HG03060 (cell line): Measurements from ENCODE around the gene SULT1C2.

Experiments
- ATAC-seq: cut with Tn5 transposase; IDR thresholded peaks from one replicate; pipeline ENCODE4 v1.9.1; 2021; ENCODE audit warnings: low read depth, moderate number of reproducible peaks; ENCODE audit not compliant: unreplicated experiment

Gene SULT1C2

GRCh38 chr2:108287169-108287568 lies 1.5 kb upstream of the SULT1C2 start:
- no peak for ATAC-seq

DNA sequence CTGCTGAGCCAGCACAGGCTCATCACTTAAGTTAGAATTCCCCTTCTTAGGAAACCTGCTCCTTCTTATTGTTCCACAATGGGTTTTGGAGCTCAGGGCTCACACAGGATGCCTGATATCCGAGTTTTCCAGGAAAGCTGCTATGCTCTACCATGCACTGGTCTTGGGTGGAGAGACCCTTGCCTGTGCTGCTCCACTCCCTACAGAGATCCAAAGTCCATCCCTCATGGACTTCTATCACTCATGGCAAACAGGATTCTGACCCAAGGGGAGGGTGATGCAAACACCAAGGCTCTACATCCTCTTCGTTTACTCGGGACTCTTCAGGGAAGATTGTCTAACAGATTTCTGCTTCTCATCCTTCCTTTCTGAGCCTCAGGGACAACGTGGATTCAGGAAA lies 5.2 kb downstream of the SULT1C2 start:
- no peak for ATAC-seq

DNA sequence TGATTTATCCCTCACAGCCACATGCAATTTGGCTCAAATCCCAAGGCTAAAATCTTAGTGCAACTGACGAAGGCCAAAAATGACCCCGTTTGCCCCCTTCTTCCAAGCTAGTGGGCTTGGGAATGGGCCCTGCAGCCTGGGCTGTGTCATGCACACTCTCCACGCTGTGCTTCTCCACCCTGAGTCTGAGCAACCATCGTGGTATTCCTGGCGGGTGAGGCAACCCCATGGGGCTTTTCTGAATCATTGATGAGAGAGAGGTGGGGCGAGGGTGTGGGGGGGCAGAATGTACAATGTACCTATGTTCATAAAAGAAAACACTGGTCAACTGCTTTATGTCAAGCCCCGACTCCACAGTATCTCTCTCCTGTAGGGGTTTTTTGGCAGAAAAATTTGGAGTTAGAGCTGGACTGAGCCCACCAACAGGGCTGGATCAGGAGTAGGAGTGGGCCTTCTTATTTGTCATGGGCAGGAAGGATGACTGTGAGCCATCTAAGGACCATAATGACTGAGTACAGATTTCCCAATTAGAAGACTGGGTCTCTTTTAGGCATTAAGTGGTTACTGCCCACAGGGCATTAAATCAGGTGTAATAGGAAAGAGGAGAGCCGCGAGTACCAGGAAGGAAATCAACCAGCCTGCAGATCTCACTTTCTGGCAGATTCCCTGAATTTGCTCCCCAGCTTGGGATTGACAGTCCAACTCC lies 8.9 kb downstream of the SULT1C2 start:
- ATAC-seq: no peak

DNA sequence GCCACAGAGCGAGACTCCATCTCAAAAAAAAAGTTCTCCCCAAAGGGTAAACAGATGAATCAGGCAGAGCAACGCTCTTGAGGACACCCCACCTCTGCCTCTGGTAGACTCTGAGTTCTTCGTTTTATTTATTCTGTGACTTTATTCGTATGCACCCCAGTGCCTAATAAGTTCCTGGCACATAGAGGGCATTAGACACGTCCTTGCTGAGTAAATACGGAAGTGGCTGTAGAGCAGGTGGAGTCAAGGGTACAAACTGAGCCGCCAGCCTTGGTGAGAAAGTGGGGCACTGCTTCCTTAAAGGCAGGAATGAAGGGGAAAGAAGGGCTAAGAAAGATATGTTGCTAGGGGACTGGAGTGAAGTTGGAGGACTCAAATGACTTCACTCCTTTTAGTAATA lies 12.9 kb downstream of the SULT1C2 start:
- ATAC-seq: no peak

DNA sequence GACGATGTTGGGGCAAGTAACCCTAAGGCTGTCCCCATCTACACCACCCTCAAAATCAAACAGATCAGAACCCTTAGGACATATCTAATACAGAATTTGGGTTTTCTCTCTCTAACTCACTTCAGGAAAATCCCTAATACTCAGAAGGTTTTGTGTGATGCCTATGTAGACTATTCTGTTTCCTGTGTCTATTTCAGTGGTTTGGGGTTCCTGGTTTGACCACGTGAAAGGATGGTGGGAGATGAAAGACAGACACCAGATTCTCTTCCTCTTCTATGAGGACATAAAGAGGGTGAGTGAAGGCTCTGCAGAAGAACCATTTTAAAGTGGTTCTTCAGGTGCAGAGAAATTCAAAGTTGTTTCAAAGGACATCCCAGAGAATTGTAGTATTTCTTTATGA lies 16.3 kb downstream of the SULT1C2 start:
- peak; percentile 60 for ATAC-seq

GRCh38 chr2:108305901-108306300 lies 17.2 kb downstream of the SULT1C2 start:
- no peak for ATAC-seq

DNA sequence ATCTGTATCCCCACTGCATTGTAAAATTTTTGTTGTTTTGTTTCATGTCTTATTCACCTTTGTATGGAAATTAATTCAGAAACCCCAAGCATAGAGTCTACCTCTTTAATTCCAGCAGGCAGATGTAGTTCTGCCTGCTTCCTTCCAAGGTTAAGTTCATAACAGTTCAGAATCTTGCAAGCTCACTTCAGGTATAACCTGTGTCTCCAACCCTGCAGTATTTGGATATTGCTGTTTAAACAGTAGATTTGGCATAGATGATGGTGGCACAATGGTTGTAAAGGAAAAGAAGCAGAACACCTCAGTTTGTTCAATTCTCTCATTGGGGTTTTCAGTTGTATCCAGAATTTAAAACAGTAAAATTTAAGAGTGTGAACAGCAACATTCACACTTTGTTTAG lies 21.2 kb downstream of the SULT1C2 start:
- no peak for ATAC-seq

- ATAC-seq: no peak
Measured at GRCh38 chr2:108314586-108315296, 26.0 kb downstream of the SULT1C2 start.

DNA sequence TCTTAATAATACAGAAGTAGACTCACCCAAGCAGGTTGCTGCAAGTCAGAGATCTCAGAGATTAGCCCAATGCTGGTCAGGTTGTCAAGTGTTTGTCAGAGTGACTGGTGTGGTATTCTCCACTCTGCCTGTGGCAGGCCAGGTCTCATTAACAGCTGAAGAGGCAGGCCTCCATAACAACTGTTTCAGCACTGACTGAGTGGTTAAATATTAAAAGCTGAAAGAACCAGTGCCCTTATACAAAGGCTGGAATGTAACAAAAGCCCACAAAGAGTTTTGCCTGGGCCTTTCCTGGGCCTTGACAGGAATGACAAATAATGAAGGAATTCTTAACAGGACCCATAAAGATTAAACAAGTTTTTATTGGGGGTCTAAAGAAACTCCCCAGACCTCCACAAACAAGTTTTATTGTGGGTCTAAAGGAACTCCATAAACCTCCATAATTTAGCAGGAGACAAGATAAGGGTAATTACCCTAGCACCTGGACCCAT lies 26.8 kb downstream of the SULT1C2 start:
- no peak for ATAC-seq

GRCh38 chr2:108316033-108316432 lies 27.3 kb downstream of the SULT1C2 start:
- no peak for ATAC-seq

GRCh38 chr2:108316461-108317258 lies 28.0 kb downstream of the SULT1C2 start:
- ATAC-seq: no peak

GRCh38 chr2:108320326-108320922 lies 31.7 kb downstream of the SULT1C2 start:
- no peak for ATAC-seq

DNA sequence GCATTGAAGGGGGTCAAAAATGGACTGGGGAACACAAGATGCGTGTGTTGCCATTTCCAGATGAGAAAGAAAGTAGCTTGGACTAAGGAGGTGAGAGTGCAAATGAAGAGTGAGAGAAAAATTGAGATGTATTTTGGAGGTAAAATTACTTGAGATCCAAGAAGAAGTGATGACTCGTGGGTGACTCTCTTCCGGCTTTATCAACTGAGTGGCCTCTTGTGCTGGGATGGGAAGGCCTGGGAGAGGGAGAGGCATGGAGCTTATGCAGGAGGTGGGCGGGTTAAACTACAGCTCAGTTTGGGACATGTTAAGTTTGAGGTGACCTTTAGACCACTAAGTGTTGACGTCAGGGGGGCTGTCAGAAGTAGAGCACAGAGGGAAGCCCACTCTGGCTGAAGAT lies 34.9 kb downstream of the SULT1C2 start:
- ATAC-seq: no peak

GRCh38 chr2:108324531-108325255 lies 36.0 kb downstream of the SULT1C2 start:
- ATAC-seq: no peak

- ATAC-seq: no peak
Measured at GRCh38 chr2:108325756-108326155, 37.1 kb downstream of the SULT1C2 start.

DNA sequence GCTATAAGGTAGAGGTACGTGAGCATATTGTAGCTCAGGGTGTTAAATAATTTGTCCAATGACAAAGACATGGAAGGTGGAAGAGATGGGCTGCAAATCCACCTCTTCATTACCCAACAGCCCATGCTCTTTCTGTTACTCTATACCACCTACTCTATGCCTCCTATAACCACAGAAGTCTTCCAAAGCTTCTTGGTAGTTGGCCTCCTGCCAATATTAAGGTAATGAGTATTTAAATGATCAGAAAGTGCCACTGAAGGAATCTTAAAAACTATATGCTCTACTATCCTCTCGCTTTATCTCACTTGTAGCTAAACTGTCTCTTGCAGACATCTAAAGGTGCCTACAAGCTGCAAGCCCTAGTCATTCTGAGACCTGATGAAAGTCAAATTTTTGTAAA lies 41.1 kb downstream of the SULT1C2 start:
- no peak for ATAC-seq

DNA sequence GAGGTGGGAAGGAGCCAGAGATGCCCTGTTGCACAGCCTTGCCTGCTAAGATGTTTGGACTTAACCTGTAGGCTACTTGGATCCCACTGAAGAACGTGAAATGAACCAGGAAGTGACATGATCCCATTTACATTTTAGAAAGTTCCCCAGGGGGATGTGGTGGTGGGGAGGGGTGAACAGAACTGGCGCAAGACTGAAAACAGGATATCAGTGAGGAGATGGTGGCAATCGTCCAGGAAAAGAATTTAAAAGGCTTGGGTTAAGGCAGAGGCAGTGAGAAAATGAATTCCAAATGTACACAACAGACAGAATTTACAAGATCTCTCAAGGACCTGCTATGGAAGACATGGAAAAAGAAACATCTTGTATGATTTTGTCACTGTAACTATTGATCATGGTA lies 42.3 kb downstream of the SULT1C2 start:
- ATAC-seq: no peak

GRCh38 chr2:108345951-108346350 lies 57.3 kb downstream of the SULT1C2 start:
- no peak for ATAC-seq

DNA sequence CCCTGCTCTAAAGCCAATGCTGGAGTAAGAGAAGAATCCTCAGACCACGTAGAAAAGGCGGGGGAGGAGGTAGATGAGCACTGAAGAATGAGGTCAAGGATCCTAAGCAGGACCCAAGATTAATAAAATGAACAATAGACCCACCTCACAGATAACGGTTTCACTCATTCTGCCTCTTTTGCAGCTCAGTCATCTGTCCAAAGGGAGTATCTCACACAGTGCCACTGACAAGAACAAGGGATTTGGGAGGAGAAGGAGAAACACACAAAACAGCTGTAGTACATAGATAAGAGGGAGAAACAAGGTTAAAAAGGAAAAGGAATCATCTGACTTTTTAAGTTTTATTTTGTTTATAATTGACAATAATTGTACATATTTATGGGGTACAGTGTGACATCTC lies 58.1 kb downstream of the SULT1C2 start:
- no peak for ATAC-seq

- ATAC-seq: no peak
Measured at GRCh38 chr2:108347786-108348185, 59.1 kb downstream of the SULT1C2 start.
